Activated CD4-positive, alpha-beta T cell treated with anti-CD3 and anti-CD28 coated beads, Interleukin-2, amount 50 U/mL, for 48 hours (primary cell): ENCODE measurements around the gene ZCCHC17.
"Not testable (repeated sequence)": the region's sequence is repeated elsewhere in the genome, so short reads cannot be mapped to it uniquely, and the experiment has no call there.

Experiments
- DNase-seq, 2 experiments: peaks; one replicate each; pipeline ENCODE4 v3.0.0-alpha.2; 2020

ZCCHC17 gene

GRCh38 chr1:31296486-31297276 is at the start of gene ZCCHC17, which contains the start of gene SNRNP40:
Gene ZCCHC17, plus strand, starts transcription at chr1:31297032. Its CDS starts 13,067 bp downstream, at chr1:31310099.
Gene SNRNP40, minus strand, starts transcription at chr1:31296788. Its CDS starts 37 bp downstream, at chr1:31296751.
- peak; percentile 86 to 91 for DNase-seq

GRCh38 chr1:31248276-31248675 is 48.6 kb upstream of the ZCCHC17 start:
- DNase-seq, result no peak

- no peak for DNase-seq
These were observed 47.0 kb upstream of the ZCCHC17 start for GRCh38 chr1:31249854-31250253.

- no peak for DNase-seq
These were observed 39.6 kb upstream of the ZCCHC17 start for GRCh38 chr1:31257213-31257612.

GRCh38 chr1:31258581-31258980 is 38.3 kb upstream of the ZCCHC17 start:
- DNase-seq, result no peak

GRCh38 chr1:31259746-31260145 is 37.1 kb upstream of the ZCCHC17 start:
- DNase-seq, result no peak

GRCh38 chr1:31261916-31262315 is 34.9 kb upstream of the ZCCHC17 start:
- DNase-seq, result no peak

GRCh38 chr1:31262393-31262792 is 34.4 kb upstream of the ZCCHC17 start:
- DNase-seq, result not testable (repeated sequence)

- no peak for DNase-seq
These were observed 33.4 kb upstream of the ZCCHC17 start for GRCh38 chr1:31263408-31263807.

GRCh38 chr1:31264790-31265386 is 31.9 kb upstream of the ZCCHC17 start:
- no peak for DNase-seq

GRCh38 chr1:31266547-31266946 is 30.3 kb upstream of the ZCCHC17 start:
- DNase-seq, result no peak

GRCh38 chr1:31272369-31272768 is 24.5 kb upstream of the ZCCHC17 start:
- no peak for DNase-seq

- DNase-seq, result no peak
These were observed 23.2 kb upstream of the ZCCHC17 start for GRCh38 chr1:31273619-31274018.

GRCh38 chr1:31282426-31282825 is 14.4 kb upstream of the ZCCHC17 start:
- not testable (repeated sequence) for DNase-seq

GRCh38 chr1:31287791-31288190 is 9.0 kb upstream of the ZCCHC17 start:
- not testable (repeated sequence) for DNase-seq

GRCh38 chr1:31289021-31289420 is 7.8 kb upstream of the ZCCHC17 start:
- DNase-seq, result no peak

GRCh38 chr1:31295874-31296485 is 852 bp upstream of the ZCCHC17 start:
- no peak for DNase-seq

- peak in 1 of 2 experiments; percentile 9 for DNase-seq
These were observed 730 bp downstream of the ZCCHC17 start for GRCh38 chr1:31297277-31298247.

GRCh38 chr1:31299365-31299764 is 2.5 kb downstream of the ZCCHC17 start:
- DNase-seq, result no peak

GRCh38 chr1:31300193-31300592 is 3.4 kb downstream of the ZCCHC17 start:
- DNase-seq, result no peak

- DNase-seq, result no peak
These were observed 6.0 kb downstream of the ZCCHC17 start for GRCh38 chr1:31302709-31303441.

GRCh38 chr1:31306278-31306677 is 9.4 kb downstream of the ZCCHC17 start:
- no peak for DNase-seq
